ENCODE measurements around the gene AMBRA1. TPM values are rescaled to one million over a fixed set of nuclear protein-coding genes. Genes with fewer than 3 reads are reported as not detected.

AMBRA1 gene
- total RNA-seq, 1 donor from 2014 or later: 45.3 TPM

GRCh38 chr11:46463701-46464421 lies 130.0 kb downstream of the AMBRA1 start:
- Mint-ChIP-seq H3K4me3 (ENCODE audit: low read depth) (no peak overlapping the region), H3K36me3 (ENCODE audit: insufficient read depth) (peaks cover 1% of the 10 kb centered on the region), H3K27me3 (no peaks in the 10 kb centered on the region), H3K9me3 (ENCODE audit: low read depth) (no peaks in the 10 kb centered on the region), H3K4me1 (ENCODE audit: low read depth) (peaks cover 2% of the 10 kb centered on the region), H3K27ac (no peak overlapping the region)
- no peak for DNase-seq (ENCODE audit: low spot score, unreplicated experiment)
- no peak for TF ChIP-seq CTCF (IDR thresholded peaks at IDR 0.05; ENCODE audit: unreplicated experiment)

GRCh38 chr11:46461461-46461927 lies 132.3 kb downstream of the AMBRA1 start:
- Mint-ChIP-seq H3K36me3 (ENCODE audit: insufficient read depth) (no peaks in the 10 kb centered on the region), H3K4me1 (ENCODE audit: low read depth) (peaks cover 6% of the 10 kb centered on the region), H3K27me3 (no peaks in the 10 kb centered on the region), H3K9me3 (ENCODE audit: low read depth) (no peaks in the 10 kb centered on the region), H3K4me3 (ENCODE audit: low read depth) (no peak overlapping the region), H3K27ac (no peak overlapping the region)
- no peak for TF ChIP-seq CTCF (IDR thresholded peaks at IDR 0.05; ENCODE audit: unreplicated experiment)
- DNase-seq (ENCODE audit: low spot score, unreplicated experiment): no peak

GRCh38 chr11:46458491-46458890 lies 135.3 kb downstream of the AMBRA1 start:
- Mint-ChIP-seq H3K4me3 (ENCODE audit: low read depth) (no peak overlapping the region), H3K27ac (no peak overlapping the region), H3K27me3 (no peaks in the 10 kb centered on the region), H3K36me3 (ENCODE audit: insufficient read depth) (no peaks in the 10 kb centered on the region), H3K4me1 (ENCODE audit: low read depth) (peaks cover 8% of the 10 kb centered on the region), H3K9me3 (ENCODE audit: low read depth) (no peaks in the 10 kb centered on the region)
- no peak for TF ChIP-seq CTCF (IDR thresholded peaks at IDR 0.05; ENCODE audit: unreplicated experiment)
- no peak for DNase-seq (ENCODE audit: low spot score, unreplicated experiment)

DNA sequence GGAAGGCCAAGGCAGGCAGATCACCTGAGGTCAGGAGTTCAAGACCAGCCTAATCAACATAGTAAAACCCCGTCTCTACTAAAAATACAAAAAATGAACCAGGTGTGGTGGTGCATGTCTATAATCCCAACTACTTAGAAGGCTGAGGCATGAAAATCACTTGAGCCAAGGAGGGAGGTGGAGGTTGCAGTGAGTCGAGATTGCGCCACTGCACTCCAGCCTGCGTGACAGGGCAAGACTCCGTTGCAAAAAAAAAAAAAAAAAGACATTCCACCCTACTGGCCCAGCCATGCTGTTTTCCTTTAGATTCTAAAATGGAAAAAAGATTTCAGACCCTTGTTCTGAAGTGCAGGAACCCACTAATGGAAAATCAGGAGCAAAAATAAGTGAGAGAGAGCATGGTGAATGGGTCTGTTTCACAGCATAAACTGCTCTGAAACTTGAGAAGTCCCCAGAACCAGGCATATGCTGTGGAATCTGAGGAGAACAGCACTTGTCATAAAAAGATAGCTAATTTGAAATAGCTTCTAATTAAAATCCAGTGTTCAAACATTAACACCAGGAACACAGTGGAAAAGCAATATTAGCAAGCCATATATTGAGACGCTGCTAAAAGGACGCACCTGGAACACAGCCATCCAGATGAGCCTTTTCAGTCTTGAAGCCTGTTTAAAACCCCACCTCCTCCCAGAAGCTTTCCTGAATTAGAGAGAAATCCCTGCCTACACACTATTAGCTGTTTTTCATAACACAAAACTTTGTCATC lies 136.0 kb downstream of the AMBRA1 start:
- Mint-ChIP-seq H3K9me3 (ENCODE audit: low read depth) (no peaks in the 10 kb centered on the region), H3K4me1 (ENCODE audit: low read depth) (peaks cover 8% of the 10 kb centered on the region), H3K27me3 (no peaks in the 10 kb centered on the region), H3K4me3 (ENCODE audit: low read depth) (no peak overlapping the region), H3K27ac (no peak overlapping the region), H3K36me3 (ENCODE audit: insufficient read depth) (no peaks in the 10 kb centered on the region)
- TF ChIP-seq CTCF (IDR thresholded peaks at IDR 0.05; ENCODE audit: unreplicated experiment): no peak
- no peak for DNase-seq (ENCODE audit: low spot score, unreplicated experiment)

DNA sequence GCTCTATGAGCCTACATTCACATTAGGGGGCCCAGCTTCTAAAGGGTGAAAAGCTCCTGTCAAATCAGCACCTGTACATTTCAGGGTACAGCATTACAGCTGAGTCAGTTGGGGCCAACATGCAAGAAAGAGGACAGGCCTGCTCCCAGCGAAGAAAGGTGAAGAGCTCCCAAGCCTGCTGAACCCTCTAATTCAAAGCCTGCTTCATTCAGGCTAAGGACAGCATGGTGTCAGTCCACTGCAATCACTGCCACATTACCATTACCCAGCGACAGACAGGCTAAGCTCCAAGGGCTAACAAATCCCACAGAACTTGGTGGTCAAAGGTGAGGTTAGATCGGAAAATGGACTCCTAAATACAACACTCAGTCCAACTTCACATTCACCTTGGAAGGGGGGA lies 136.8 kb downstream of the AMBRA1 start:
- H3K36me3 Mint-ChIP-seq (ENCODE audit: insufficient read depth): no peaks in the 10 kb centered on the region
- peaks cover 6% of the 10 kb centered on the region for H3K4me1 Mint-ChIP-seq (ENCODE audit: low read depth)
- no peak overlapping the region for H3K4me3 Mint-ChIP-seq (ENCODE audit: low read depth)
- no peak for TF ChIP-seq CTCF (IDR thresholded peaks at IDR 0.05; ENCODE audit: unreplicated experiment)
- H3K9me3 Mint-ChIP-seq (ENCODE audit: low read depth): no peaks in the 10 kb centered on the region
- no peaks in the 10 kb centered on the region for H3K27me3 Mint-ChIP-seq
- H3K27ac Mint-ChIP-seq: no peak overlapping the region
- no peak for DNase-seq (ENCODE audit: low spot score, unreplicated experiment)

All from progenitor cell of endocrine pancreas (in vitro differentiated cells).